H1 (cell line): ENCODE results near the gene ANAPC15.

ENCODE experiments used
- BRCA1 ChIP-seq: IDR thresholded peaks from 2 replicates; pipeline ENCODE4 v1.6.1; 2012; ENCODE audit warnings: low read depth, low read length, improper control_type of control experiment
- KDM5A ChIP-seq: fragments of 200-600 bp; IDR thresholded peaks from 2 replicates; pipeline ENCODE4 v1.7.1; 2012; ENCODE audit warnings: mild to moderate bottlenecking, low read length, inconsistent platforms, mixed read lengths
- PHF8 ChIP-seq: fragments of 200-600 bp; sonication (generic); conservative IDR thresholded peaks from 2 replicates; pipeline ENCODE4 v1.7.1; 2012; ENCODE audit warnings: low read depth, mild to moderate bottlenecking, inconsistent platforms, low read length, moderate library complexity
- POLR2A ChIP-seq, 2 experiments: IDR thresholded peaks; 1 replicate in 1 of 2; 2 replicates in 1 of 2; pipeline ENCODE4 v1.6.1; 2011; ENCODE audit warnings: low read depth in 2 of 2, low read length in 2 of 2, mild to moderate bottlenecking in 2 of 2; ENCODE audit errors: control extremely low read depth in 1 of 2
- TF ChIP-seq, protein P1 (sequence below), 3 experiments: IDR thresholded peaks; 1 replicate in 2 of 3; 2 replicates in 1 of 3; pipeline versions ENCODE4 v1.5.1 to v1.6.1; 2011; ENCODE audit warnings: low read length in 3 of 3, mild to moderate bottlenecking in 3 of 3, inconsistent platforms in 2 of 3, low read depth in 1 of 3, moderate library complexity in 1 of 3; ENCODE audit not compliant: insufficient read depth in 1 of 3; ENCODE audit errors: control extremely low read depth in 1 of 3

DNA sequence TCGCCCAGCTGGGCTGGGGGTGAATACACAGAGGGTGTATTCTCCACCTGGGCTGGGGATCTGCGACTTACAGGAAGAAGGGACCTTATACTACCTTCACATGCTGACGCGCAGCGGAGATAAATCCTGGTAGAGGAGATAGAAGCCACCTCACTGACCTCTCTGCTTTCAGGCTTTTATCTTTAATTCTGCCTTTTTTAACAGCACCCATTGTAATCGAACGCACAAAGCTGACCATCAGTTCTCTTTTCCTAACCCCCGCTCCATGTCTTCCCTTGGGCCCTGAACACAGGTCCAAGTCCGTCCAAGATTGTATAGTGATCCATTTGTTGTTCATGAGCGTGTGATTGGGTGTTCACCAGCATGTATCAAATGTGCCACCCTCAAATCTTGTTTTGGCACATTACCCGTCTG, 8.7 kb downstream of the ANAPC15 start:
- no peak for TF ChIP-seq KDM5A
- TF ChIP-seq POLR2A (IDR thresholded peaks at IDR 0.05; ENCODE audit: control extremely low read depth in 1 of 2, low read depth in 2 of 2, low read length in 2 of 2): no peak
- TF ChIP-seq, protein P1, sequence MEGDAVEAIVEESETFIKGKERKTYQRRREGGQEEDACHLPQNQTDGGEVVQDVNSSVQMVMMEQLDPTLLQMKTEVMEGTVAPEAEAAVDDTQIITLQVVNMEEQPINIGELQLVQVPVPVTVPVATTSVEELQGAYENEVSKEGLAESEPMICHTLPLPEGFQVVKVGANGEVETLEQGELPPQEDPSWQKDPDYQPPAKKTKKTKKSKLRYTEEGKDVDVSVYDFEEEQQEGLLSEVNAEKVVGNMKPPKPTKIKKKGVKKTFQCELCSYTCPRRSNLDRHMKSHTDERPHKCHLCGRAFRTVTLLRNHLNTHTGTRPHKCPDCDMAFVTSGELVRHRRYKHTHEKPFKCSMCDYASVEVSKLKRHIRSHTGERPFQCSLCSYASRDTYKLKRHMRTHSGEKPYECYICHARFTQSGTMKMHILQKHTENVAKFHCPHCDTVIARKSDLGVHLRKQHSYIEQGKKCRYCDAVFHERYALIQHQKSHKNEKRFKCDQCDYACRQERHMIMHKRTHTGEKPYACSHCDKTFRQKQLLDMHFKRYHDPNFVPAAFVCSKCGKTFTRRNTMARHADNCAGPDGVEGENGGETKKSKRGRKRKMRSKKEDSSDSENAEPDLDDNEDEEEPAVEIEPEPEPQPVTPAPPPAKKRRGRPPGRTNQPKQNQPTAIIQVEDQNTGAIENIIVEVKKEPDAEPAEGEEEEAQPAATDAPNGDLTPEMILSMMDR (IDR thresholded peaks at IDR 0.05; ENCODE audit: control extremely low read depth in 1 of 3, insufficient read depth in 1 of 3, low read depth in 1 of 3, low read length in 3 of 3): no peak
- TF ChIP-seq PHF8: no peak
- no peak for TF ChIP-seq BRCA1
